Hepatocyte (in vitro differentiated cells): ENCODE measurements around the gene RCOR2.

Experiments
- EZH2 ChIP-seq: fragments of 200-600 bp; sonication (generic); IDR thresholded peaks from 2 replicates; pipeline ENCODE4 v1.6.1; 2016; ENCODE audit warnings: antibody characterized with exemption, mild to moderate bottlenecking, borderline replicate concordance
- TF ChIP-seq, protein P1 (sequence below): fragments of 200-600 bp; sonication (generic); IDR thresholded peaks from 2 replicates; pipeline ENCODE4 v1.5.1; 2016; ENCODE audit warnings: antibody characterized with exemption, mild to moderate bottlenecking; ENCODE audit not compliant: poor library complexity

DNA sequence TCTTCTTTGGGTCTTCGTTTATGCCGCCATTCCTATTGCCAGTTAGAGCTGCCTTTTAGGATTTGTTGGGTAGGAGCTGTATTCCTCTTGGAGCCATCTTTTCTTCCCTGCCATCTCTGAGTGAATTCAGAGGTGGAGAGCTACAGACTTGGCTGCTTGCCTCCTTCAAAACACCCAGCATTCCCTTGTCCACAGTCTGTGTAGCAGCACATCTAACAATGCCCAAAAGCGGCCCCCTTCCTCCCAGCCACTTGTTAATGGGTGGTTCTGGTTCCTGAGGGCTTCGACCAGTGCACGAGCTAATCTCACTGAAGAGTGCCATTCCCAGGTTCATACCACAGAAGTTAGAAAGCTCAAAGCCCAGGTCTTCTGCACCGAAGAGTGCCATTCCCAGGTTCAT lies 40.3 kb downstream of the RCOR2 start:
- TF ChIP-seq, protein P1, sequence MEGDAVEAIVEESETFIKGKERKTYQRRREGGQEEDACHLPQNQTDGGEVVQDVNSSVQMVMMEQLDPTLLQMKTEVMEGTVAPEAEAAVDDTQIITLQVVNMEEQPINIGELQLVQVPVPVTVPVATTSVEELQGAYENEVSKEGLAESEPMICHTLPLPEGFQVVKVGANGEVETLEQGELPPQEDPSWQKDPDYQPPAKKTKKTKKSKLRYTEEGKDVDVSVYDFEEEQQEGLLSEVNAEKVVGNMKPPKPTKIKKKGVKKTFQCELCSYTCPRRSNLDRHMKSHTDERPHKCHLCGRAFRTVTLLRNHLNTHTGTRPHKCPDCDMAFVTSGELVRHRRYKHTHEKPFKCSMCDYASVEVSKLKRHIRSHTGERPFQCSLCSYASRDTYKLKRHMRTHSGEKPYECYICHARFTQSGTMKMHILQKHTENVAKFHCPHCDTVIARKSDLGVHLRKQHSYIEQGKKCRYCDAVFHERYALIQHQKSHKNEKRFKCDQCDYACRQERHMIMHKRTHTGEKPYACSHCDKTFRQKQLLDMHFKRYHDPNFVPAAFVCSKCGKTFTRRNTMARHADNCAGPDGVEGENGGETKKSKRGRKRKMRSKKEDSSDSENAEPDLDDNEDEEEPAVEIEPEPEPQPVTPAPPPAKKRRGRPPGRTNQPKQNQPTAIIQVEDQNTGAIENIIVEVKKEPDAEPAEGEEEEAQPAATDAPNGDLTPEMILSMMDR, result no peak
- TF ChIP-seq EZH2, result no peak
